ENCODE results near the gene RPA1.

DNA sequence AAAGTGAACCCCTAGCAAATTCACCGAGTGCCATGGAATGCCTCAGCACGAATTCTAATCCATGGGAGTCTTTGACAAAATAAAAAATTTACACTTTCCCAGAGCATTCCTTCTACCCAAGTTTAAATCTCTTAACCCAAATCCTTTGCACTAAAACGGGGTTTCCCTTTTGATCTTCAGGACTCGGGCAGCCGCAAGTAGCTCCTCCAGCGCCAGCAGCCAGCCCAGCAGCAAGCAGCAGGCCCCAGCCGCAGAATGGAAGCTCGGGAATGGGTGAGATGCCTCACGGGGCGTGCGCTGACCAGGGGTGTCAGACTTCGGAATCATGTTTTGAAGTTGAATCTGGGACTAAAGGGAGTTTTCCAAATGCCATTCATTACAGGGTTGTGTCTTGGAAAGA, 42.4 kb downstream of the RPA1 start:
- TF ChIP-seq, protein P1, sequence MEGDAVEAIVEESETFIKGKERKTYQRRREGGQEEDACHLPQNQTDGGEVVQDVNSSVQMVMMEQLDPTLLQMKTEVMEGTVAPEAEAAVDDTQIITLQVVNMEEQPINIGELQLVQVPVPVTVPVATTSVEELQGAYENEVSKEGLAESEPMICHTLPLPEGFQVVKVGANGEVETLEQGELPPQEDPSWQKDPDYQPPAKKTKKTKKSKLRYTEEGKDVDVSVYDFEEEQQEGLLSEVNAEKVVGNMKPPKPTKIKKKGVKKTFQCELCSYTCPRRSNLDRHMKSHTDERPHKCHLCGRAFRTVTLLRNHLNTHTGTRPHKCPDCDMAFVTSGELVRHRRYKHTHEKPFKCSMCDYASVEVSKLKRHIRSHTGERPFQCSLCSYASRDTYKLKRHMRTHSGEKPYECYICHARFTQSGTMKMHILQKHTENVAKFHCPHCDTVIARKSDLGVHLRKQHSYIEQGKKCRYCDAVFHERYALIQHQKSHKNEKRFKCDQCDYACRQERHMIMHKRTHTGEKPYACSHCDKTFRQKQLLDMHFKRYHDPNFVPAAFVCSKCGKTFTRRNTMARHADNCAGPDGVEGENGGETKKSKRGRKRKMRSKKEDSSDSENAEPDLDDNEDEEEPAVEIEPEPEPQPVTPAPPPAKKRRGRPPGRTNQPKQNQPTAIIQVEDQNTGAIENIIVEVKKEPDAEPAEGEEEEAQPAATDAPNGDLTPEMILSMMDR (IDR thresholded peaks at IDR 0.05; ENCODE audit: poor library complexity), result no peak
- no peak for TF ChIP-seq EZH2phosphoT487 (IDR thresholded peaks at IDR 0.05; ENCODE audit: low read depth, severe bottlenecking, unreplicated experiment)
- TF ChIP-seq EZH2 (IDR thresholded peaks at IDR 0.05; ENCODE audit: borderline replicate concordance), result no peak
